ENCODE results near the gene ARID4B.
A peak's percentile ranks its signal among the peaks of the same experiment; 100 is the strongest.
"Not testable (repeated sequence)": the region's sequence is repeated elsewhere in the genome, so short reads cannot be mapped to it uniquely, and the experiment has no call there.

ARID4B gene

GRCh38 chr1:235159284-235159683, 168.7 kb downstream of the ARID4B start:
- DNase-seq, result not testable (repeated sequence)

- DNase-seq, result no peak
Observed at GRCh38 chr1:235158680-235159079, 169.3 kb downstream of the ARID4B start.

- no peak for DNase-seq
Observed at GRCh38 chr1:235157150-235157549, 170.8 kb downstream of the ARID4B start.

- DNase-seq, result no peak
Observed at GRCh38 chr1:235156740-235157139, 171.2 kb downstream of the ARID4B start.

GRCh38 chr1:235156265-235156664, 171.7 kb downstream of the ARID4B start:
- no peak for DNase-seq

GRCh38 chr1:235152235-235152634, 175.7 kb downstream of the ARID4B start:
- no peak for DNase-seq

GRCh38 chr1:235151033-235151432, 176.9 kb downstream of the ARID4B start:
- DNase-seq, result no peak

- no peak for DNase-seq
Observed at GRCh38 chr1:235149824-235150223, 178.2 kb downstream of the ARID4B start.

GRCh38 chr1:235147269-235147668, 180.7 kb downstream of the ARID4B start:
- no peak for DNase-seq

- no peak for DNase-seq
Observed at GRCh38 chr1:235145639-235146038, 182.3 kb downstream of the ARID4B start.

- DNase-seq, result no peak
Observed at GRCh38 chr1:235142991-235143390, 185.0 kb downstream of the ARID4B start.

GRCh38 chr1:235139315-235139714, 188.7 kb downstream of the ARID4B start:
- DNase-seq, result no peak

- no peak for DNase-seq
Observed at GRCh38 chr1:235138821-235139220, 189.2 kb downstream of the ARID4B start.

- DNase-seq, result peak; percentile 23
Observed at GRCh38 chr1:235136111-235136510, 191.9 kb downstream of the ARID4B start.

- DNase-seq, result no peak
Observed at GRCh38 chr1:235134171-235134570, 193.8 kb downstream of the ARID4B start.

- DNase-seq, result no peak
Observed at GRCh38 chr1:235133086-235133485, 194.9 kb downstream of the ARID4B start.

GRCh38 chr1:235131961-235132360, 196.0 kb downstream of the ARID4B start:
- DNase-seq, result no peak

GRCh38 chr1:235130766-235131270, 197.2 kb downstream of the ARID4B start:
- no peak for DNase-seq

- no peak for DNase-seq
Observed at GRCh38 chr1:235129774-235130570, 198.0 kb downstream of the ARID4B start.

GRCh38 chr1:235128456-235129328, 199.3 kb downstream of the ARID4B start, which contains the start of gene TOMM20:
TSS of gene TOMM20 (minus strand) at chr1:235128837. CDS start at chr1:235128715, 122 bp downstream.
- peak; percentile 92 for DNase-seq

GRCh38 chr1:235127732-235128455, 200.1 kb downstream of the ARID4B start:
- DNase-seq, result no peak

- no peak for DNase-seq
Observed at GRCh38 chr1:235127203-235127602, 200.8 kb downstream of the ARID4B start.

- no peak for DNase-seq
Observed at GRCh38 chr1:235124665-235125064, 203.3 kb downstream of the ARID4B start.

Measured in NCI-H2029 (cell line).